Measurements from ENCODE around the gene ALKBH6. TPM values are rescaled to one million over a fixed set of nuclear protein-coding genes. Genes with fewer than 3 reads are reported as not detected.

The ALKBH6 gene
- total and polyA plus RNA-seq, 4 donors, result 6.3 to 11.8 (median 8.8) TPM

- TF ChIP-seq EGR1 (IDR thresholded peaks at IDR 0.05; ENCODE audit: low read depth in 2 of 2), result no peak
- no peak for TF ChIP-seq TAF1 (conservative IDR thresholded peaks at IDR 0.05)
These were observed 44.6 kb upstream of the ALKBH6 start (continued) for GRCh38 chr19:36058481-36059179.

DNA sequence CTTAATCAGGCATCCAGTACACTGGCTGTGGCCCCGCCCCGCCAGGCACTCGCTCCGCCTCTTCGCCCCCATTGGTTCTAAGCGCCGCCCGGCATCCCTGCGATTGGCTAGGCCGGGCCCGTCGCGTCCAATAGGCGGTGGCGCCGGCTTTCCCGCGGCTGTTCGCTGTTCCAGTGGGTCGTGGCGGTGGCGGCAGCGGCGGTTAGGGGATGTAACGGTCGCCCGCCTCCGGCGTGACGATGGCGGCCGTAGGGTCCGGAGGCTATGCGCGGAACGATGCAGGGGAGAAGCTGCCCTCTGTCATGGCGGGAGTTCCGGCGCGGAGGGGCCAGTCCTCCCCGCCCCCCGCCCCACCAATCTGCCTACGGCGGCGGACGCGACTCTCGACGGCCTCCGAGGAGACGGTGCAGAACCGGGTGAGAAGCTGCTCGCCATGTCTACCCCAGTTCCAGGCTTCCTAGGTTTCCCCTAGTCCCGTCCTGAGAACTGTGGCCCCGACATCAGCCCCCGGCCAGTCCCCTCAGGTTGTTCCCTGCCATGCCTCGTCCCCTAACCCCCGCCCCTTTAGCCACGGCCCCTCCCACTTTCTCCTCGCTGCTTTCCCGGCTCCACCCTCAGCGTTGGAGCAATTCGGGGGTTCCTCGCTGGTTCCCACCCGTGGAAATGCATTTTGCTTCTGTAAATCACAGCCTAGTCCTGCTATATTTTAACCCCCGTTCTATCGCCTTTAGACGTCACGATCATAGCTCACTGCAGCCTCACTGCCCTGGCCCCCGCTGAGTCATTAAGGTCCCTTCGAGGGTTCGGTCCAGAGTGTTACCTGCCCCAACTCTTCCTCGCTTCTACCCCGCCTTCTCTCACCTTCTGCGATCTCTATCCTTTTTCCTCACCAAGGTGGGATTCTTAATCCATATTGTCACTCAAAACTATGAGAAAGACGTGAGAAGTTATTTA, 41.0 kb upstream of the ALKBH6 start, which contains the start of gene WDR62:
Gene WDR62 (plus strand): TSS at position 165 of the 954 bp plus-strand sequence. CDS start 75 bp downstream, at position 240.
- DNase-seq (ENCODE audit: low spot score), result peak; percentile 96
- no peaks in the 10 kb centered on the region for H3K9me3 ChIP-seq (ENCODE audit: control insufficient read depth in 4 of 4, low read length in 3 of 4)
- no peaks in the 10 kb centered on the region for H3K36me3 ChIP-seq (ENCODE audit: control insufficient read depth in 4 of 4, insufficient read depth in 3 of 4, low read depth in 1 of 4, low read length in 3 of 4)
- H3K27me3 ChIP-seq (ENCODE audit: control insufficient read depth in 4 of 4, insufficient read depth in 4 of 4, low read length in 3 of 4), result no peaks in the 10 kb centered on the region
- H3K9ac ChIP-seq (ENCODE audit: low read depth in 1 of 2, low read length in 2 of 2), result peak within 1 kb of the TSS; percentile 30 to 57
- no peak for TF ChIP-seq ATF3 (IDR thresholded peaks at IDR 0.05)
- no peak for TF ChIP-seq TAF1 (conservative IDR thresholded peaks at IDR 0.05)
- TF ChIP-seq SP1 (IDR thresholded peaks at IDR 0.05), result peak; percentile 80
- WGBS, result 3% methylated on average over 76 of the region's 76 CpGs
- peak within 1 kb of the TSS; percentile 44 to 75 (median 73) for H3K4me3 ChIP-seq (ENCODE audit: low read depth in 1 of 3, low read length in 3 of 3)
- H3K4me1 ChIP-seq (ENCODE audit: control insufficient read depth in 4 of 4, insufficient read depth in 4 of 4, low read length in 3 of 4), result peaks cover 3 to 29% (median 22%) of the 10 kb centered on the region in 4 donors
- peak within 1 kb of the TSS; percentile 84 to 96 for H3K27ac ChIP-seq (ENCODE audit: low read depth in 1 of 2, low read length in 2 of 2)

- Histone ChIP-seq H3K4me3 (ENCODE audit: low read depth in 1 of 3, low read length in 3 of 3) (peak within 1 kb of the TSS; percentile 44 to 75 (median 73)), H3K9me3 (ENCODE audit: control insufficient read depth in 4 of 4, low read length in 3 of 4) (no peaks in the 10 kb centered on the region), H3K36me3 (ENCODE audit: control insufficient read depth in 4 of 4, insufficient read depth in 3 of 4, low read depth in 1 of 4, low read length in 3 of 4) (no peaks in the 10 kb centered on the region), H3K27me3 (ENCODE audit: control insufficient read depth in 4 of 4, insufficient read depth in 4 of 4, low read length in 3 of 4) (no peaks in the 10 kb centered on the region), H3K9ac (ENCODE audit: low read depth in 1 of 2, low read length in 2 of 2) (peak within 1 kb of the TSS; percentile 30 to 57), H3K4me1 (ENCODE audit: control insufficient read depth in 4 of 4, insufficient read depth in 4 of 4, low read length in 3 of 4) (peaks cover 3 to 23% (median 19%) of the 10 kb centered on the region in 4 donors), H3K27ac (ENCODE audit: low read depth in 1 of 2, low read length in 2 of 2) (peak within 1 kb of the TSS; percentile 84 to 96)
- TF ChIP-seq JUND (IDR thresholded peaks at IDR 0.05) (peak; percentile 14 to 69), FOXA1 (IDR thresholded peaks at IDR 0.05) (peak; percentile 41), SP1 (IDR thresholded peaks at IDR 0.05) (peak; percentile 89), YY1 (IDR thresholded peaks at IDR 0.05) (peak; percentile 74), CTCF (IDR thresholded peaks at IDR 0.05; ENCODE audit: low read depth, low read length, missing input control) (peak; percentile 36), TAF1 (conservative IDR thresholded peaks at IDR 0.05) (peak; percentile 55), HNF4G (IDR thresholded peaks at IDR 0.05) (peak; percentile 9), ZBTB33 (IDR thresholded peaks at IDR 0.05) (peak; percentile 92), FOXA2 (IDR thresholded peaks at IDR 0.05) (no peak), EGR1 (IDR thresholded peaks at IDR 0.05; ENCODE audit: low read depth in 2 of 2) (no peak), RAD21 (IDR thresholded peaks at IDR 0.05) (peak in 1 of 2 donors; percentile 30), GABPA (IDR thresholded peaks at IDR 0.05 in 1 of 2, conservative IDR thresholded peaks at IDR 0.05 in 1 of 2) (peak in 1 of 2 donors; percentile 77), MAX (IDR thresholded peaks at IDR 0.05) (peak; percentile 90), REST (IDR thresholded peaks at IDR 0.05) (peak; percentile 77), NR2F2 (IDR thresholded peaks at IDR 0.05) (peak; percentile 27), HNF4A (conservative IDR thresholded peaks at IDR 0.05) (peak in 1 of 2 donors; percentile 57), ATF3 (IDR thresholded peaks at IDR 0.05) (peak; percentile 43), RXRA (IDR thresholded peaks at IDR 0.05) (peak; percentile 70 to 71)
- WGBS, result under 1% methylated on average over 56 of the region's 56 CpGs
- DNase-seq (ENCODE audit: low spot score), result peak; percentile 99
These were observed 40.2 kb upstream of the ALKBH6 start, which contains the start of gene THAP8 for GRCh38 chr19:36054119-36054732. Gene THAP8 (minus strand): TSS chr19:36054285. CDS start chr19:36054217, 68 bp downstream.
